GM12878 (cell line): Measurements from ENCODE around the gene BICC1. TPM values are rescaled to one million over a fixed set of nuclear protein-coding genes. Genes with fewer than 3 reads are reported as not detected.

Experiments
- ATAC-seq: fragments of 200-7000 bp; cut with Tn5 transposase; 3 replicates; pipeline ENCODE4 v1.9.1; 2020; ENCODE audit warnings: mild to moderate bottlenecking, moderate library complexity
- BruUV-seq: library from RNA; stranded (reverse); fragments of 400-500 nt; replicated peaks from 2 replicates; lab custom pipeline; 2021; lab: Mats Ljungman, UMichigan
- CTCF ChIA-PET: fragments of 300-600 bp; sonication (Branson Sonifier 250); formaldehyde crosslinking; extraction: SDS; loops from one replicate; lab custom pipeline; 2021; ENCODE audit warnings: inconsistent platforms; lab: Yijun Ruan, JAX
- POLR2A ChIA-PET: fragments of 350-600 bp; formaldehyde crosslinking; extraction: SDS; loops from one replicate; lab custom pipeline; 2021; ENCODE audit warnings: inconsistent platforms; lab: Charles Lee
- RAD21 ChIA-PET: fragments of 300-600 bp; sonication (Branson Sonifier 250); formaldehyde crosslinking; loops from one replicate; lab custom pipeline; 2023; ENCODE audit warnings: antibody characterized with exemption; ENCODE audit not compliant: unreplicated experiment; lab: Charles Lee
- SMC1A ChIA-PET: fragments of 300-600 bp; sonication (Branson Sonifier 250); formaldehyde crosslinking; loops from one replicate; lab custom pipeline; 2023; ENCODE audit not compliant: unreplicated experiment, uncharacterized antibody; lab: Charles Lee
- DNase-seq: peaks from one replicate; pipeline ENCODE4 v3.0.0-alpha.2; 2011; ENCODE audit warnings: low read depth, low spot score
- FAIRE-seq: peaks from 3 replicates; lab custom pipeline; 2011; peaks lifted over from hg19 to GRCh38; lab: Jason Lieb, UNC
- H2AFZ ChIP-seq: 2 replicates; pipeline ENCODE4 v1.6.0; 2011; ENCODE audit warnings: low read depth, low read length, control low read depth; ENCODE audit not compliant: control insufficient read depth
- H3K27ac ChIP-seq: 2 replicates; pipeline ENCODE4 v1.5.1; 2011; ENCODE audit warnings: control low read depth; ENCODE audit not compliant: control insufficient read depth, insufficient read depth
- H3K27me3 ChIP-seq, 2 experiments: replicated peaks in 1 of 2; 2 replicates each; pipeline versions ENCODE4 v1.6.0 to v1.6.1; 2011; ENCODE audit warnings: low read length in 1 of 2; ENCODE audit not compliant: control insufficient read depth in 2 of 2, insufficient read depth in 2 of 2
- H3K36me3 ChIP-seq, 2 experiments: 2 replicates each; pipeline ENCODE4 v1.5.1; 2011; ENCODE audit warnings: low read length in 1 of 2; ENCODE audit not compliant: control insufficient read depth in 2 of 2, insufficient read depth in 2 of 2
- H3K4me1 ChIP-seq: 2 replicates; pipeline ENCODE4 v1.6.1; 2011; ENCODE audit warnings: mild to moderate bottlenecking, low read length, moderate library complexity, mixed read lengths; ENCODE audit not compliant: control insufficient read depth, insufficient read depth
- H3K4me2 ChIP-seq: 2 replicates; pipeline ENCODE4 v1.6.0; 2011; ENCODE audit warnings: control low read depth; ENCODE audit not compliant: control insufficient read depth, insufficient read depth
- H3K4me3 ChIP-seq: fragments of 200-600 bp; sonication (generic); 2 replicates; pipeline ENCODE4 v1.5.1; 2016
- H3K79me2 ChIP-seq: 2 replicates; pipeline ENCODE4 v1.6.0; 2011; ENCODE audit warnings: low read length; ENCODE audit not compliant: control insufficient read depth, insufficient read depth
- H3K9ac ChIP-seq: 2 replicates; pipeline ENCODE4 v1.8.0; 2011; ENCODE audit warnings: low read length, control low read depth, mixed read lengths; ENCODE audit not compliant: control insufficient read depth, insufficient read depth
- H3K9me3 ChIP-seq: replicated peaks from 3 replicates; pipeline ENCODE4 v1.5.1; 2011; ENCODE audit warnings: mild to moderate bottlenecking, low read length; ENCODE audit not compliant: control insufficient read depth, insufficient read depth
- H4K20me1 ChIP-seq: 2 replicates; pipeline ENCODE4 v1.6.0; 2011; ENCODE audit not compliant: control insufficient read depth, insufficient read depth
- CEBPB ChIP-seq, 2 experiments: fragments of 150-350 bp in 1 of 2; IDR thresholded peaks; 2 replicates each; pipeline ENCODE4 v1.6.1; 2012 to 2014; ENCODE audit warnings: low read depth in 2 of 2, low read length in 2 of 2, borderline replicate concordance in 1 of 2, inconsistent platforms in 1 of 2
- CHD1 ChIP-seq: IDR thresholded peaks from 2 replicates; pipeline ENCODE4 v1.6.1; 2012; ENCODE audit warnings: low read depth, low read length, improper control_type of control experiment
- IKZF2 ChIP-seq, 2 experiments: fragments of 450-650 bp; IDR thresholded peaks; 2 replicates each; pipeline ENCODE4 v1.6.1; 2017; ENCODE audit warnings: mild to moderate bottlenecking in 2 of 2, moderate library complexity in 2 of 2
- MLLT1 ChIP-seq: fragments of 450-650 bp; IDR thresholded peaks from 2 replicates; pipeline ENCODE4 v1.6.1; 2016; ENCODE audit warnings: mild to moderate bottlenecking
- MYB ChIP-seq: fragments of 150-350 bp; IDR thresholded peaks from 2 replicates; pipeline ENCODE4 v1.6.1; 2014; ENCODE audit warnings: mild to moderate bottlenecking, low read depth, low read length, borderline replicate concordance
- NRF1 ChIP-seq: conservative IDR thresholded peaks from 2 replicates; pipeline ENCODE4 v1.6.1; 2011; ENCODE audit warnings: mild to moderate bottlenecking, low read depth, low read length, improper control_type of control experiment
- RAD21 ChIP-seq: IDR thresholded peaks from 2 replicates; pipeline ENCODE4 v1.6.1; 2011; ENCODE audit warnings: mild to moderate bottlenecking, low read depth, low read length, moderate library complexity; ENCODE audit not compliant: insufficient read depth
- ZBTB4 ChIP-seq: fragments of 450-650 bp; formaldehyde crosslinking; IDR thresholded peaks from 2 replicates; pipeline ENCODE4 v1.4.0; 2022; ENCODE audit warnings: mild to moderate bottlenecking, moderate library complexity
- WGBS: methylation state at CpG from one replicate; pipeline ENCODE4 v1.1.6; 2016; ENCODE audit warnings: low lambda C conversion rate; ENCODE audit not compliant: insufficient replicate concordance, insufficient coverage; ENCODE audit errors: missing lambda C conversion rate; 5-methylcytosine and 5-hydroxymethylcytosine counted together
- in situ Hi-C: fragments of 300-500 bp; cut with MboI; formaldehyde crosslinking; loops from 9 replicates; pipeline ENCODE4 v1.14.3; 2018; ENCODE audit warnings: mixed read lengths
- intact Hi-C: fragments of 100-400 bp; cut with micrococcal nuclease; formaldehyde crosslinking; loops from one replicate; pipeline ENCODE4 v1.14.2; 2022; ENCODE audit not compliant: unreplicated experiment
- polyA plus RNA-seq, 11 experiments: library from polyadenylated mRNA; depleted of rRNA in 4 of 11; unstranded in 6 of 11; stranded (reverse) in 5 of 11; fragments of >200 nt; fragmentation: Nextera tagmentation in 4 of 11; fragmentation: Illumina TruSeq in 1 of 11; extraction: Ambion mirVana in 4 of 11; extraction: Trizol in 1 of 11; gene quantifications; 1 replicate in 1 of 11; 2 replicates in 10 of 11; pipeline versions ENCODE4 v1.2.1 to v1.2.3, GENCODE V29; 2011 to 2016; ENCODE audit warnings: inconsistent platforms in 2 of 11, missing spikeins in 2 of 11, low read depth in 1 of 11
- total RNA-seq, 4 experiments: library from RNA; depleted of rRNA in 3 of 4; stranded (reverse); fragments of >200 nt in 3 of 4; fragmentation: Illumina TruSeq in 1 of 4; extraction: Trizol in 1 of 4; gene quantifications; 2 replicates each; pipeline versions ENCODE4 v1.2.1 to v1.2.3, GENCODE V29; 2013 to 2021

Gene BICC1
- total and polyA plus RNA-seq, 10 of the 15 experiments (the other 5 are each of a cell fraction or from before 2014, with no cell fraction given), result 0.01 to 0.10 (median 0.04) TPM; not detected in 5

- DNase-seq, result no peak
- ATAC-seq, result no peak
- Histone ChIP-seq H4K20me1 (no peaks in the 10 kb centered on the region), H3K36me3 (no peaks in the 10 kb centered on the region), H3K4me1 (no peaks in the 10 kb centered on the region), H2AFZ (no peak overlapping the region), H3K4me3 (no peak overlapping the region), H3K27me3 (no peaks in the 10 kb centered on the region), H3K79me2 (no peaks in the 10 kb centered on the region), H3K9ac (no peak overlapping the region), H3K27ac (no peak overlapping the region), H3K9me3 (no peaks in the 10 kb centered on the region), H3K4me2 (no peak overlapping the region)
- WGBS, result 2% methylated on average over 3 of the region's 3 CpGs
- in situ Hi-C loops (no loop called here), intact Hi-C loops (no loop called here)
- no peak for TF ChIP-seq CHD1
- no peak for TF ChIP-seq NRF1
- TF ChIP-seq ZBTB4 (CRISPR knock-in tag), result no peak
- no peak for TF ChIP-seq MYB
- TF ChIP-seq CEBPB (IDR thresholded peaks at IDR 0.05; ENCODE audit: borderline replicate concordance in 1 of 2, low read depth in 2 of 2, low read length in 2 of 2), result no peak
- TF ChIP-seq RAD21, result no peak
- no peak for TF ChIP-seq IKZF2 (IDR thresholded peaks at IDR 0.05)
- no peak for TF ChIP-seq MLLT1
- RAD21 ChIA-PET, result no interaction called here
- no TSS peak for BruUV-seq
- POLR2A ChIA-PET, result interaction anchor here (0.6 kb wide), 1 partner anchor 9 kb away, joined by 4 read pairs; no protein-coding TSS in a partner anchor
- SMC1A ChIA-PET, result no interaction called here
- CTCF ChIA-PET, result no interaction called here
- FAIRE-seq, result no peak
Measured at GRCh38 chr10:58752665-58753064, 240.0 kb downstream of the BICC1 start.
